GM12891 (cell line): ENCODE results near the gene INO80C.

Experiments
- DNase-seq: peaks from one replicate; pipeline ENCODE4 v3.0.0; 2011; ENCODE audit warnings: low spot score; ENCODE audit not compliant: insufficient read length
- FAIRE-seq: peaks from 2 replicates; lab custom pipeline; 2011; peaks lifted over from hg19 to GRCh38; lab: Jason Lieb, UNC
- PAX5 ChIP-seq: IDR thresholded peaks from 2 replicates; pipeline ENCODE4 v1.6.1; 2011; ENCODE audit warnings: low read length, moderate library complexity, mild to moderate bottlenecking; ENCODE audit not compliant: insufficient read depth, severe bottlenecking
- POLR2A ChIP-seq: IDR thresholded peaks from 2 replicates; pipeline ENCODE4 v1.6.1; 2011; ENCODE audit warnings: low read depth, low read length, control low read depth
- POLR2AphosphoS5 ChIP-seq: IDR thresholded peaks from 2 replicates; pipeline ENCODE4 v1.6.1; 2011; ENCODE audit warnings: low read depth, low read length, control low read depth
- POU2F2 ChIP-seq: IDR thresholded peaks from 2 replicates; pipeline ENCODE4 v1.6.1; 2011; ENCODE audit warnings: low read depth, mild to moderate bottlenecking, control low read depth, low read length, moderate library complexity
- SPI1 ChIP-seq: IDR thresholded peaks from 2 replicates; pipeline ENCODE4 v1.6.1; 2011; ENCODE audit warnings: low read depth, low read length, control low read depth
- TAF1 ChIP-seq: IDR thresholded peaks from 2 replicates; pipeline ENCODE4 v1.6.1; 2011; ENCODE audit warnings: low read depth, low read length, control low read depth

Gene INO80C

GRCh38 chr18:35443847-35444246 is 53.9 kb downstream of the INO80C start:
- TF ChIP-seq POLR2AphosphoS5 = no peak
- no peak for TF ChIP-seq POLR2A
- TF ChIP-seq POU2F2 = no peak
- no peak for TF ChIP-seq TAF1
- no peak for TF ChIP-seq SPI1
- TF ChIP-seq PAX5 = no peak
- FAIRE-seq = no peak
- DNase-seq = no peak

- FAIRE-seq = no peak
Observed at GRCh38 chr18:35443434-35443833, 54.3 kb downstream of the INO80C start.

GRCh38 chr18:35442701-35443100 is 55.1 kb downstream of the INO80C start:
- DNase-seq (no peak), FAIRE-seq (no peak)
- no peak for TF ChIP-seq POU2F2
- no peak for TF ChIP-seq PAX5
- no peak for TF ChIP-seq POLR2AphosphoS5
- TF ChIP-seq TAF1 = no peak
- TF ChIP-seq SPI1 = no peak
- TF ChIP-seq POLR2A = no peak

More at GRCh38 chr18:35443434-35443833, 54.3 kb downstream of the INO80C start:
- TF ChIP-seq SPI1 (peak; percentile 42; the same call in 1 of the 2 replicates), POU2F2 (no peak)
- no peak for DNase-seq

- FAIRE-seq = no peak
- DNase-seq = no peak
- TF ChIP-seq SPI1 = no peak
- no peak for TF ChIP-seq POLR2AphosphoS5
- no peak for TF ChIP-seq TAF1
- no peak for TF ChIP-seq POLR2A
- TF ChIP-seq POU2F2 = no peak
- TF ChIP-seq PAX5 = no peak
Observed at GRCh38 chr18:35441857-35442595, 55.7 kb downstream of the INO80C start.

GRCh38 chr18:35438480-35439234 is 59.1 kb downstream of the INO80C start:
- FAIRE-seq (peak; percentile 28), DNase-seq (no peak)
- no peak for TF ChIP-seq TAF1
- TF ChIP-seq POLR2A = no peak
- TF ChIP-seq POU2F2 = no peak
- no peak for TF ChIP-seq PAX5
- no peak for TF ChIP-seq POLR2AphosphoS5
- no peak for TF ChIP-seq SPI1

GRCh38 chr18:35437836-35438235 is 59.9 kb downstream of the INO80C start:
- no peak for TF ChIP-seq PAX5
- TF ChIP-seq TAF1 = no peak
- TF ChIP-seq SPI1 = no peak
- no peak for TF ChIP-seq POLR2A
- no peak for TF ChIP-seq POU2F2
- TF ChIP-seq POLR2AphosphoS5 = no peak
- FAIRE-seq (no peak), DNase-seq (no peak)

GRCh38 chr18:35436076-35436649 is 61.6 kb downstream of the INO80C start:
- no peak for DNase-seq

GRCh38 chr18:35435401-35435800 is 62.4 kb downstream of the INO80C start:
- TF ChIP-seq POLR2AphosphoS5 (no peak), POU2F2 (no peak), PAX5 (no peak), TAF1 (no peak)
- no peak for FAIRE-seq

More at GRCh38 chr18:35436076-35436649, 61.6 kb downstream of the INO80C start:
- no peak for TF ChIP-seq SPI1
- TF ChIP-seq PAX5 = no peak
- no peak for TF ChIP-seq POLR2AphosphoS5
- TF ChIP-seq POLR2A = no peak
- no peak for TF ChIP-seq POU2F2
- no peak for TF ChIP-seq TAF1
- no peak for FAIRE-seq

GRCh38 chr18:35432565-35433001 is 65.2 kb downstream of the INO80C start:
- FAIRE-seq (no peak), DNase-seq (no peak)

More at GRCh38 chr18:35435401-35435800, 62.4 kb downstream of the INO80C start:
- DNase-seq = no peak

More at GRCh38 chr18:35432565-35433001, 65.2 kb downstream of the INO80C start:
- TF ChIP-seq POLR2A = no peak
- no peak for TF ChIP-seq TAF1
- no peak for TF ChIP-seq PAX5
- TF ChIP-seq POLR2AphosphoS5 = no peak
- no peak for TF ChIP-seq SPI1
- TF ChIP-seq POU2F2 = no peak
